Measurements from ENCODE around the gene CPOX.
A peak's percentile ranks its signal among the peaks of the same experiment; 100 is the strongest.
"Not testable (repeated sequence)": the region's sequence is repeated elsewhere in the genome, so short reads cannot be mapped to it uniquely, and the experiment has no call there.

CPOX gene

DNA sequence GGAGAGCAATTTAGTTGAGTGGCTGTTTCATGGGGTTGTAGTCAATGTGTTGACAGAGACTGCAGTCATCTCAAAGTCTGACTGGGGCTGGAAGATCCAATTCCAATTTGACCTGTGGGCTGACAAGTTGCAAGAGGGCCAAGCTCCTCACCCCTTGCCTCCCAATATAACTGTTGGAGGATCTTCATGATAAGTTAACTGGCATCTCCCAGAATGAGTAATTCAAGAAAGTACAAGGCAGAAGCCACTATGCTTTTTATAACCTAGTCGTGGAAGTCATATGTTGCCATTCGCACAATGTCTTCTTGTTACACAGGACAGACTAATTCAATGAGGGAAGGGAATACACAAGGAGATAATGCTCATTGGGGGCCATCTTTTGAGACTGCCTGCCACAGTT, 32.5 kb downstream of the CPOX start:
- DNase-seq, result no peak

DNA sequence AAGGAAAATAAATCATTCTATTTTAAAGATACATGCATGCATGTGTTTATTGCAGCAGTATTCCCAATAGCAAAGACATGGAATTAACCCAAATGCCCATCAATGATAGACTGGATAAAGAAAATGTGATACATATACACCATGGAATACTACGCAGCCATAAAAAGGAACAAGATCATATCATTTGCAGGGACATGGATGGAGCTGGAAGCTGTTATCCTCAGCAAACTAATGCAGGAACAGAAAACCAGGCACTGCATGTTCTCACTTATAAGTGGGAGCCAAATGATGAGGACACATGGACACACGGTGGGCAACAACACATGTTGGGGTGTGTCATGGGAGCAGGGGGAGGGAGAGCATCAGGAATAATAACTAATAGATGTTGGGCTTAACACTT, 33.6 kb downstream of the CPOX start:
- not testable (repeated sequence) for DNase-seq

DNA sequence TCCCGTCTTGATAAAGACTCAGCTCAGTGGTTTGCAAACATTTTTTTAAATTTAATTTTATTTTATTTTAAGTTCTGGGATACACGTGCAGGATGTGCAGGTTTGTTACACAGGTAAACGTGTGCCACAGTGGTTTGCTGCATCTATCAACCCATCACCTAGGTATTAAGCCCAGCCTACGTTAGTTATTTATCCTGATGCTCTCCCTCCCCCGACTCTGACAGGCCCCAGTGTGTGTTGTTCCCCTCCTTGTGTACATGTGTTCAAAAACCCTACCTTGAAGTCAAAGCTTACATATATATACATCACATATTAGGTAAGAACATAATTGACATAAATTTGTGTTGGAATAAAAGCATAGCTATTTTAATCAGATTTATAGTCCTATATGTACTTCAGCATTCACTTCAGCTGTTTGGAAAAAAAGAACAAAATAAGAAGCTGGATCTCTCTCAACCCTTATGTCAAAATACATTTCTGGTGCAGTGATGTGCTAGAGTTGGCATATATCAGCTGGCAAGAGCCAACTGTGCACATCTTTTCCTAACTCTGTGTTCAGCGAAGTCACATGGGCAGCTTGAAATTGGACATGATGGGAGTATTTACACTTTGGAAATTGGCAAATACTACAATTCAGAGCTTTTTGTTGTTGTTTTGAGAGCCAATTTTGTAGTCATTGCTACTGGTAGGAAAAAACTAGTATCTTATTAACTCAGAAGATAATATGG, 35.1 kb downstream of the CPOX start:
- DNase-seq, result no peak

DNA sequence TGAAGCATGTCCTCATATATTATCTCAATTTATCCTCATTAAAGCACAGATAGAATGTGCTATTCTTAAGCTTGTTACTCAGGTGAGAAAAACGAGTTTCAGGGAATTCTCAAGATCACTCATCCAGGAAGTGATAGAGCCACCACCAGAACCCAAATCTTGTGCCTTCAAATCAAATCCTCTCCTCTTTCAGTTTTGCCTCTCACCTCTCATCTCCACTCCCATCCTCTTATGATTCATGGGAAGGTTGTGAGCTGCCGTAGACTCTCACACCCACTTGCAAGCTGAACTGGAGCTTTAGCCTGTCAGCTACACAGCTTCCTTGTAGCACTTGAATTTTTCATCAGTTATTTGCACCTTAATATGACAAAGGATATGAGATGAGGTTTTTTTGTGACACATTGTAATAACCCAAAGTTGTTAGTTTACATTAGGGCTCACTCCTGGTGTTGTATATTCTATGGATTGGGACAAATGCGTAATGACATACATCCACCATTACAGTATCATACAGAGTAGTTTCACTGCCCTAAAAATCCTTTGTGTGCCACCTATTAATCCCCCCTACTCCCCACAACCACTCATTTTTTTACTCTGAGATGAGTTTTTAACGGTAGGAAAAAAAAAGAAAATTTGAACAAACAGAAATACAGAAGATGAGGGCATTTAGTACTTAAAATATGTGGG, 35.9 kb downstream of the CPOX start:
- DNase-seq, result peak; percentile 75

- DNase-seq, result peak; percentile 85
Observed at GRCh38 chr3:98556164-98557130, 37.0 kb downstream of the CPOX start.

- no peak for DNase-seq
Observed at GRCh38 chr3:98555025-98555379, 38.4 kb downstream of the CPOX start.

DNA sequence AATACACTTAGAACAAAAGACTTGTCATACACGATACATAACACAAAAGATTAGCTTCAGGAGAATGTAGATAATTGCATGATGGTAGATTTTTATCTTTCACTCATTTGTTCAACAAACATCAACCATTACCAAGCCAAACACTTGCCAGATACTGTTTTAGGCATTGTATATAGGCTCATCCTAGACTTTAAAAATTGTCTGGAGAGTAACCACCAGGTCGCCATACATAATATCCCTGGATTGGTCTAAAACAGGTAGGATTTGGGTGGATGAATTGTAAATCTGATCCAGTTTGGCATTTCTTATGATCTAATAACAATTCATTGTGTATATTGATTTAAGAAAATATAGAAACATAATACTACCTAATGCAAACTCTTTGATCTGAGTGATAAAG, 38.8 kb downstream of the CPOX start:
- DNase-seq, result no peak

DNA sequence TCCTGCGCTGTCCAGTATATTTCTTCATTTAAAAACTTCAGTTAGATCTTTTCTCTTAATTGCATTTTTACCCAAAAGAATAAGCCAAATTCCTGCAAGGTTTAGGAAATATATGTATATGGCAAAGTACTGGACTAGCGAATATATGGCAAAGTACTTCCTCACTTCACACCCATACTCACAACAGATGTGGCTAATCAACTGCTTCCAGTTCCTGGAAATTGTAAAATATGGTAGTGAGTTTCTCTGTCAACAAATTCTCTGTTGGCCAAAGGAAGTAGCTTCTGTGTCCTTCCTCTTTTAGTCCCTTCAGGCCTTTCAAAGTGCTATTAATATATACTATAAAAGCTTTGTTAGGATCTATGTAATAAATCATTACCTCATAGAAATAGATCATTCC, 39.7 kb downstream of the CPOX start:
- DNase-seq, result no peak

- no peak for DNase-seq
Observed at GRCh38 chr3:98553021-98553563, 40.3 kb downstream of the CPOX start.

DNA sequence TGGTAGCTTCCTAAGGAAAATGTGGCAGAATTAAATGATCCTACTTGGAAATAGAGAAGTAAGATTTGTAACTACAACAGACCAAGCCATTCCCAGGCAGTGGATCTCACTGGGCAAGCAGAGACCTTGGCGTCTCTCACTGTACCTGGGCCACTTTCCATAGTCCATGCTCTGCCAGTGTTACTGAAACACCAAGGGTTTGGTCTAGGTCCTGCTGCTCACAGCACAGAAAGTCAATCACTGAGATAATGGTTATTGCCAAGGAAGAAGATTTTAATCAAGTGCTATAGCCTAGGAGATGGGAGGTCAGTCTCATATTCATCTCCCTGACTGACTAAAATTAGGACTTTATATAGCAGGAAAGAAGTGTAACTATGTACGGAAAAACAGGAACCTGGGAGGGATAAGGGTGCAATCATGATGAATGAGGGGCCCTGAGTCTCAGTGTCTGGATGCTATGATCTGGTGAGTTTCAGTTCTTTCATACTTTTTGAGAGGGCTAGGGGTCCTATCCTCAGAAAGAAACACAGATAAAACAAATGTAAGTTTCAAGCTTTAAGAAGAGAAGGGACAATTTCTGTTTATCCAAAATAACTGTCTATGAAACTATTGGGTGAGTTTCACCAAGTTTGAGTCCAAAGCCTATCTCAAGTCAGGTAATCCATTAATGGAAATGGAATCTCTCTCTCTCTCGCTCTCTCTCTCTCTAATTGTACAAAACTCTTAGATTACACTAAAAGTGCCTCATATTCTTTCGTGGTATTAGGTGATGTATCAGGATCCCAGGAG, 41.0 kb downstream of the CPOX start:
- no peak for DNase-seq

- no peak for DNase-seq
Observed at GRCh38 chr3:98551754-98552153, 41.7 kb downstream of the CPOX start.

DNA sequence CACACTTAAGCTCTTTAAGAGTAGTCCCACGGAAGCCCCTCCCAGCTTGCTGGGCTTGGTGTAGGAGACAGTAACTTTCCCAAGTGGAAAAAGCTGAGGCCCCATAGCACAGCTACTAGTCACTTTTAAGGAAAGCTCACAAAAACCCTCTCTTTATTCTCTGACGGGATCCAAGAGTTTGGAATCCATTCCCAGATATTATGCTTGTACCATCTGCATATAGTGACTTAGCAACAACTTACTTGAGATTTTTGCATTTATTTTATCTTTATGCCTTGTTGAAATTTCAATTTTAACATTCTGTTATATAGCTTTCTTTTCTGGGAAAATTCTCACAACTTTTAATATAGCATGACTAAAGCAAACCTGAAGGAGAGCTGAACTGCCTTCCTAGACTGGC, 42.2 kb downstream of the CPOX start:
- no peak for DNase-seq

DNA sequence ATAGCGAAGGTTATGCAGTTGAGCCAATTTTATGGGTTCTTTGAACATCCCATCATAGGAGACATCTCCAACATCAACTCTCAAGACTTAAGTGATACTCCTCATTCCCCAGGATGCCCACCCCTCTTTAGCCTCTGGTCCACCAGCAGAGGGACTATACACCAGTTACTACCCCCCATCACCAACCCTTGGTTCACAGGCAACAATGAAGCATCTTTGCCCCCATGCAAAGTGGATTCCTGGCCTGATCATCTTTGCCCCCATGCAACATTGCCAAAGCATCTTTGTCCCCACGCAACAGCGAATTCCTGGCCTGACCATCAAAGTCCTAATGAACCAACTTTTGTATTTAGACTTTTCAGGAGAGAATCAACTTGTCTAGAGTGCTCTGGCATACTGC, 42.6 kb downstream of the CPOX start:
- DNase-seq, result no peak

DNA sequence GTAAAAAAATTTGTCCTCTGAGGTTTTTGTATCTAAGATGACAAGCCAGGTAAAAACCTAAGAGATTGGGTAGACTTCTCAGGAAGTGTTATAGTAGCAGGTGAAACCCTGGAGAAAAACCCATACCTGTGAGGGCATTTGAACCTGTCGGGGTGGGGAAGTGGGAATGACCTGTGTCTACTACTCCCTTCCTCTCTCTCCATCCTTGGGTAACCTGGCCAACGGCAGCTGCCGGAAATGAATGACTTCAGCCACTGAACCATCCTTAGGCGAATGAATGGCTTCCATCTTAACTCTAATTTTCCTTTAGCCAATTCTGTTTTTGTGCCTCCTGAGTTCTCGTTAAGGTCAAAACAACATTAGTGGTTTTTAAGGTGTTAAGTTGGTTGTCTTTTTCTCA, 44.9 kb downstream of the CPOX start:
- no peak for DNase-seq

GRCh38 chr3:98545940-98546339, 47.5 kb downstream of the CPOX start:
- DNase-seq, result peak; percentile 26

DNA sequence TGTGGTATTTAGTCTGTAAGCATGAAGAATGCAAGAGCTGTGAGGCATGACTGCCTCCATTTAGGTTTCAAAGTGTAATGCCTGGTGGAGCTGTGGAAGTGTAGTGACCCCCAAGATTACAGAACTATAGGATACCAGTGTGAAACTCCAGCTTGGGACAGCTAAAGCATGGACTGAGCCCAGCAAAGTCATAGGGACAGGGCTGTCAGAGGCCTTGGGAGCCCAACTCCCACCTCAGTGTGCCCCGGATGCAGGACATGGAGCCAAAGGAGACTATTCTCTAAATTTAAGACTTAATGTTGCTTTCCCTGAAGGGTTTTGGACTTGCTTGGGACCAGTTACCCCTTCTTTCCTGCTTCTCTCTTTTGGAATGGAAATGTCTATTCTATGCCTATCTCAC, 50.8 kb downstream of the CPOX start:
- no peak for DNase-seq

- DNase-seq, result no peak
Observed at GRCh38 chr3:98541695-98542094, 51.7 kb downstream of the CPOX start.

DNA sequence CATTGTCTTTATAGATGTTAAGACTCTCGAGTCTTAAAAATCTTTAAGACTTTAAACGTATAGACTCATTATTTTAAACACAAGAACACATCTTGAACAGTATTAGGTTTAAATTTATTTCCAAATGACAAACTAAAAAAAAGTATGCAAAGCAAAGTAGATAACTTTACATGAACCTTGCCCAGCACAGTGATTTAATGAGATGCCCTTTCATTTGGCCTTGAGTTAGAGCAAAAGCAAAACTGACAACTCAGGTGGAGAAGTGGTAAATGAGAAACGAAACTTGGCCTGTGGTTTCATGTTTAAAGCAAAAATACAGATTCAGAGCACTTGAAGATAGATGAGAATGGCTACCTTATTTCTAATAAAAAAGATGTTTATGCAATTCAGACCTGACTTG, 53.1 kb downstream of the CPOX start:
- DNase-seq, result peak; percentile 21

DNA sequence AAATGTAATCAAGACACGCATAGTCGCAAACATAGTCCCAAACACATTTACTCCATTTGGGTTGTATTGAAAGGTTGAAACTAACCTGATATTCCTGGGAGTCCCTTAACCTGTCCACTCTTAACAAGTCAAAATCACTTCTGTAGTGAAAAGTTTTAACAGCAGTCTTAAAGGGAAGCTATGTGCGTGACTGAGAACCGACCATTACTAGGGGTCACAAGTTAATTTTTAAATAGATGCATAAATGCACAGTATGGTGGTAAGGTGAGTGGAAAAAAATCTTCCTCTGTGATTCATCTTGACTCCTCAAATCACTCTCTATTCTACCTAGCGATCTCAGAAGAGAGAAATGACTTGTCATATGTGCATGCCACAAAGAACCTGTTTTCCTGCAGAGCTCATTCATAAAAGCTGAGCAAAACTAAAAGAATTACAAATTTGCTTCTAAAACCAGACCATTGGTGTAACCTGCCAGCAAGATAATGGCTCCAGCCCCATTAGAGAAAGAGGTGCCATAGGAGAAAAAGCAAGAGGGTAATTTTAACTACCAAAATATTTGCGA, 56.9 kb downstream of the CPOX start:
- DNase-seq, result peak; percentile 31

GRCh38 chr3:98534734-98535133, 58.7 kb downstream of the CPOX start:
- no peak for DNase-seq

- no peak for DNase-seq
Observed at GRCh38 chr3:98534168-98534567, 59.2 kb downstream of the CPOX start.

All from stimulated activated CD4-positive, alpha-beta T cell treated with anti-CD3 and anti-CD28 coated beads, Interleukin-4, amount 100 ng/mL, for 24 hours (primary cell).